H1 (cell line): ENCODE measurements around the gene RTL5. TPM values are rescaled to one million over a fixed set of nuclear protein-coding genes. Genes with fewer than 3 reads are reported as not detected.

Experiments used
- CTCF ChIP-seq, 3 experiments: IDR thresholded peaks; 1 replicate in 2 of 3; 2 replicates in 1 of 3; pipeline versions ENCODE4 v1.5.1 to v1.6.1; 2011; ENCODE audit warnings: low read length in 3 of 3, mild to moderate bottlenecking in 3 of 3, inconsistent platforms in 2 of 3, low read depth in 1 of 3, moderate library complexity in 1 of 3; ENCODE audit not compliant: insufficient read depth in 1 of 3; ENCODE audit errors: control extremely low read depth in 1 of 3
- SIRT6 ChIP-seq: IDR thresholded peaks from one replicate; pipeline ENCODE4 v1.7.1; 2012; ENCODE audit warnings: low read length, inconsistent platforms
- SP2 ChIP-seq: IDR thresholded peaks from 2 replicates; pipeline ENCODE4 v1.6.1; 2012; ENCODE audit warnings: mild to moderate bottlenecking, low read length, inconsistent platforms
- TAF1 ChIP-seq: IDR thresholded peaks from 2 replicates; pipeline ENCODE4 v1.6.1; 2011; ENCODE audit warnings: mild to moderate bottlenecking, low read depth, low read length
- TCF12 ChIP-seq: IDR thresholded peaks from 2 replicates; pipeline ENCODE4 v1.6.1; 2011; ENCODE audit warnings: low read depth, mild to moderate bottlenecking, low read length
- TEAD4 ChIP-seq: IDR thresholded peaks from 2 replicates; pipeline ENCODE4 v1.6.1; 2012; ENCODE audit warnings: low read depth, low read length, inconsistent platforms, mixed read lengths
- polyA plus RNA-seq, 7 experiments: library from polyadenylated mRNA; depleted of rRNA in 3 of 7; stranded (reverse) in 5 of 7; unstranded in 2 of 7; fragments of >200 nt in 5 of 7; fragments of 200-250 nt in 2 of 7; gene quantifications; 1 replicate in 5 of 7; 2 replicates in 1 of 7; 4 replicates in 1 of 7; pipeline versions ENCODE4 v1.2.1 to v1.2.3, GENCODE V29; 2011 to 2013; ENCODE audit warnings: missing spikeins in 2 of 7, mixed read lengths in 2 of 7
- total RNA-seq: library from RNA; stranded (reverse); fragmentation: NEBNext Ultra II Directional; extraction: Animal tissue kit (Norgen Biotek cat#: 25700); gene quantifications from 2 replicates; pipeline ENCODE4 v1.2.1, GENCODE V29; 2021
- TF ChIP-seq, protein P1 (sequence below): fragments of 300-600 bp; sonication (generic); IDR thresholded peaks from 2 replicates; pipeline ENCODE4 v1.7.1; 2012; ENCODE audit warnings: low read length, moderate library complexity, mild to moderate bottlenecking, inconsistent platforms; ENCODE audit not compliant: insufficient replicate concordance
- TF ChIP-seq, protein P2 (sequence below): IDR thresholded peaks from 2 replicates; pipeline ENCODE4 v1.6.1; 2012; ENCODE audit warnings: inconsistent platforms

Gene RTL5
- total and polyA plus RNA-seq, 2 of the 8 experiments (the other 6 are each of a cell fraction or from before 2014, with no cell fraction given): 0.57 to 1.9 TPM

- TF ChIP-seq, protein P1, sequence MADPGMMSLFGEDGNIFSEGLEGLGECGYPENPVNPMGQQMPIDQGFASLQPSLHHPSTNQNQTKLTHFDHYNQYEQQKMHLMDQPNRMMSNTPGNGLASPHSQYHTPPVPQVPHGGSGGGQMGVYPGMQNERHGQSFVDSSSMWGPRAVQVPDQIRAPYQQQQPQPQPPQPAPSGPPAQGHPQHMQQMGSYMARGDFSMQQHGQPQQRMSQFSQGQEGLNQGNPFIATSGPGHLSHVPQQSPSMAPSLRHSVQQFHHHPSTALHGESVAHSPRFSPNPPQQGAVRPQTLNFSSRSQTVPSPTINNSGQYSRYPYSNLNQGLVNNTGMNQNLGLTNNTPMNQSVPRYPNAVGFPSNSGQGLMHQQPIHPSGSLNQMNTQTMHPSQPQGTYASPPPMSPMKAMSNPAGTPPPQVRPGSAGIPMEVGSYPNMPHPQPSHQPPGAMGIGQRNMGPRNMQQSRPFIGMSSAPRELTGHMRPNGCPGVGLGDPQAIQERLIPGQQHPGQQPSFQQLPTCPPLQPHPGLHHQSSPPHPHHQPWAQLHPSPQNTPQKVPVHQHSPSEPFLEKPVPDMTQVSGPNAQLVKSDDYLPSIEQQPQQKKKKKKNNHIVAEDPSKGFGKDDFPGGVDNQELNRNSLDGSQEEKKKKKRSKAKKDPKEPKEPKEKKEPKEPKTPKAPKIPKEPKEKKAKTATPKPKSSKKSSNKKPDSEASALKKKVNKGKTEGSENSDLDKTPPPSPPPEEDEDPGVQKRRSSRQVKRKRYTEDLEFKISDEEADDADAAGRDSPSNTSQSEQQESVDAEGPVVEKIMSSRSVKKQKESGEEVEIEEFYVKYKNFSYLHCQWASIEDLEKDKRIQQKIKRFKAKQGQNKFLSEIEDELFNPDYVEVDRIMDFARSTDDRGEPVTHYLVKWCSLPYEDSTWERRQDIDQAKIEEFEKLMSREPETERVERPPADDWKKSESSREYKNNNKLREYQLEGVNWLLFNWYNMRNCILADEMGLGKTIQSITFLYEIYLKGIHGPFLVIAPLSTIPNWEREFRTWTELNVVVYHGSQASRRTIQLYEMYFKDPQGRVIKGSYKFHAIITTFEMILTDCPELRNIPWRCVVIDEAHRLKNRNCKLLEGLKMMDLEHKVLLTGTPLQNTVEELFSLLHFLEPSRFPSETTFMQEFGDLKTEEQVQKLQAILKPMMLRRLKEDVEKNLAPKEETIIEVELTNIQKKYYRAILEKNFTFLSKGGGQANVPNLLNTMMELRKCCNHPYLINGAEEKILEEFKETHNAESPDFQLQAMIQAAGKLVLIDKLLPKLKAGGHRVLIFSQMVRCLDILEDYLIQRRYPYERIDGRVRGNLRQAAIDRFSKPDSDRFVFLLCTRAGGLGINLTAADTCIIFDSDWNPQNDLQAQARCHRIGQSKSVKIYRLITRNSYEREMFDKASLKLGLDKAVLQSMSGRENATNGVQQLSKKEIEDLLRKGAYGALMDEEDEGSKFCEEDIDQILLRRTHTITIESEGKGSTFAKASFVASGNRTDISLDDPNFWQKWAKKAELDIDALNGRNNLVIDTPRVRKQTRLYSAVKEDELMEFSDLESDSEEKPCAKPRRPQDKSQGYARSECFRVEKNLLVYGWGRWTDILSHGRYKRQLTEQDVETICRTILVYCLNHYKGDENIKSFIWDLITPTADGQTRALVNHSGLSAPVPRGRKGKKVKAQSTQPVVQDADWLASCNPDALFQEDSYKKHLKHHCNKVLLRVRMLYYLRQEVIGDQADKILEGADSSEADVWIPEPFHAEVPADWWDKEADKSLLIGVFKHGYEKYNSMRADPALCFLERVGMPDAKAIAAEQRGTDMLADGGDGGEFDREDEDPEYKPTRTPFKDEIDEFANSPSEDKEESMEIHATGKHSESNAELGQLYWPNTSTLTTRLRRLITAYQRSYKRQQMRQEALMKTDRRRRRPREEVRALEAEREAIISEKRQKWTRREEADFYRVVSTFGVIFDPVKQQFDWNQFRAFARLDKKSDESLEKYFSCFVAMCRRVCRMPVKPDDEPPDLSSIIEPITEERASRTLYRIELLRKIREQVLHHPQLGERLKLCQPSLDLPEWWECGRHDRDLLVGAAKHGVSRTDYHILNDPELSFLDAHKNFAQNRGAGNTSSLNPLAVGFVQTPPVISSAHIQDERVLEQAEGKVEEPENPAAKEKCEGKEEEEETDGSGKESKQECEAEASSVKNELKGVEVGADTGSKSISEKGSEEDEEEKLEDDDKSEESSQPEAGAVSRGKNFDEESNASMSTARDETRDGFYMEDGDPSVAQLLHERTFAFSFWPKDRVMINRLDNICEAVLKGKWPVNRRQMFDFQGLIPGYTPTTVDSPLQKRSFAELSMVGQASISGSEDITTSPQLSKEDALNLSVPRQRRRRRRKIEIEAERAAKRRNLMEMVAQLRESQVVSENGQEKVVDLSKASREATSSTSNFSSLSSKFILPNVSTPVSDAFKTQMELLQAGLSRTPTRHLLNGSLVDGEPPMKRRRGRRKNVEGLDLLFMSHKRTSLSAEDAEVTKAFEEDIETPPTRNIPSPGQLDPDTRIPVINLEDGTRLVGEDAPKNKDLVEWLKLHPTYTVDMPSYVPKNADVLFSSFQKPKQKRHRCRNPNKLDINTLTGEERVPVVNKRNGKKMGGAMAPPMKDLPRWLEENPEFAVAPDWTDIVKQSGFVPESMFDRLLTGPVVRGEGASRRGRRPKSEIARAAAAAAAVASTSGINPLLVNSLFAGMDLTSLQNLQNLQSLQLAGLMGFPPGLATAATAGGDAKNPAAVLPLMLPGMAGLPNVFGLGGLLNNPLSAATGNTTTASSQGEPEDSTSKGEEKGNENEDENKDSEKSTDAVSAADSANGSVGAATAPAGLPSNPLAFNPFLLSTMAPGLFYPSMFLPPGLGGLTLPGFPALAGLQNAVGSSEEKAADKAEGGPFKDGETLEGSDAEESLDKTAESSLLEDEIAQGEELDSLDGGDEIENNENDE: no peak
- no peak for TF ChIP-seq TCF12
- no peak for TF ChIP-seq TEAD4
- no peak for TF ChIP-seq CTCF (IDR thresholded peaks at IDR 0.05; ENCODE audit: control extremely low read depth in 1 of 3, insufficient read depth in 1 of 3, low read depth in 1 of 3, low read length in 3 of 3)
- TF ChIP-seq SP2: no peak
- TF ChIP-seq, protein P2, sequence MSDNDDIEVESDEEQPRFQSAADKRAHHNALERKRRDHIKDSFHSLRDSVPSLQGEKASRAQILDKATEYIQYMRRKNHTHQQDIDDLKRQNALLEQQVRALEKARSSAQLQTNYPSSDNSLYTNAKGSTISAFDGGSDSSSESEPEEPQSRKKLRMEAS: no peak
- no peak for TF ChIP-seq SIRT6
- no peak for TF ChIP-seq TAF1
Observed at GRCh38 chrX:72123471-72124185, 8.1 kb downstream of the RTL5 start (continued).
